NT2/D1 (cell line): ENCODE measurements around the gene BPIFA3.

Source experiments
- DNase-seq: peaks from one replicate; pipeline ENCODE4 v3.0.0-alpha.2; 2011; ENCODE audit warnings: low read depth, low spot score
- H3K27me3 ChIP-seq: 2 replicates; pipeline ENCODE4 v1.6.0; 2011; ENCODE audit warnings: mild to moderate bottlenecking; ENCODE audit not compliant: insufficient read length, insufficient read depth
- H3K36me3 ChIP-seq: 2 replicates; pipeline ENCODE4 v1.6.1; 2011; ENCODE audit warnings: mild to moderate bottlenecking, low read length, mixed read lengths; ENCODE audit not compliant: insufficient read depth, insufficient read length
- H3K4me1 ChIP-seq: 2 replicates; pipeline ENCODE4 v1.5.1; 2011; ENCODE audit not compliant: insufficient read depth, insufficient read length
- H3K4me3 ChIP-seq: 2 replicates; pipeline ENCODE4 v1.5.1; 2011; ENCODE audit warnings: low read depth; ENCODE audit not compliant: insufficient read length
- H3K9ac ChIP-seq: 2 replicates; pipeline ENCODE4 v1.6.0; 2011; ENCODE audit warnings: low read depth; ENCODE audit not compliant: insufficient read length
- H3K9me3 ChIP-seq: 2 replicates; pipeline ENCODE4 v1.5.1; 2011; ENCODE audit warnings: mild to moderate bottlenecking, low read length; ENCODE audit not compliant: insufficient read depth
- SUZ12 ChIP-seq: IDR thresholded peaks from 2 replicates; pipeline ENCODE4 v1.6.1; 2011; ENCODE audit not compliant: insufficient read length, insufficient read depth; ENCODE audit errors: extremely low read depth
- YY1 ChIP-seq: IDR thresholded peaks from 2 replicates; pipeline ENCODE4 v1.6.1; 2011; ENCODE audit not compliant: insufficient read length, insufficient read depth
- ZNF274 ChIP-seq: IDR thresholded peaks from 2 replicates; pipeline ENCODE4 v1.6.1; 2011; ENCODE audit warnings: mild to moderate bottlenecking, low read depth, low read length

Gene BPIFA3

DNA sequence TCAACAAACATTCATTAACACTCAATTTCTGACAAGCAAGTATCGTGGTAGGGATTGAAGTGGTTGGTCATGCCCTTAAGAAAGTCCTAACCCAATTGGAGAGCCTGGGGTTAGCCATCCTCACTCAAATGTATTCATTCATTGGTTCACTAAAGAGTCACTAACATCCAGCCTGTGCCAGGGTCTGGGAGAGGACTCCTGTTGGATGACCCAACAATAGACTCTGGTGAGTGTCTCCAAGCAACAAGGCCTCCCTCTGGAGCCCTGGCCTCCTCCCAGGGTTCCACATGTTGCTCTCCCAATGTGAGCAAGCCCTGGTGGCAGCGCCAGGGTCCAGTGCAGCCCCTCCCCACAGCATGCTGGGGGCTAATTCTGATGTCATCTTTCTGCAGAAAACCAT lies at the start of gene BPIFA3:
TSS of gene BPIFA3 (plus strand) at position 301 of the 400 bp plus-strand sequence. CDS start 185 bp downstream, outside the sequence.
- TF ChIP-seq SUZ12, result no peak
- TF ChIP-seq YY1, result no peak
- TF ChIP-seq ZNF274, result no peak
- no peaks in the 10 kb centered on the region for H3K36me3 ChIP-seq
- H3K9me3 ChIP-seq, result no peaks in the 10 kb centered on the region
- H3K4me1 ChIP-seq, result no peaks in the 10 kb centered on the region
- no peak within 1 kb of the TSS for H3K4me3 ChIP-seq
- H3K27me3 ChIP-seq, result peaks cover 3% of the 10 kb centered on the region
- H3K9ac ChIP-seq, result no peak within 1 kb of the TSS
- DNase-seq, result no peak

DNA sequence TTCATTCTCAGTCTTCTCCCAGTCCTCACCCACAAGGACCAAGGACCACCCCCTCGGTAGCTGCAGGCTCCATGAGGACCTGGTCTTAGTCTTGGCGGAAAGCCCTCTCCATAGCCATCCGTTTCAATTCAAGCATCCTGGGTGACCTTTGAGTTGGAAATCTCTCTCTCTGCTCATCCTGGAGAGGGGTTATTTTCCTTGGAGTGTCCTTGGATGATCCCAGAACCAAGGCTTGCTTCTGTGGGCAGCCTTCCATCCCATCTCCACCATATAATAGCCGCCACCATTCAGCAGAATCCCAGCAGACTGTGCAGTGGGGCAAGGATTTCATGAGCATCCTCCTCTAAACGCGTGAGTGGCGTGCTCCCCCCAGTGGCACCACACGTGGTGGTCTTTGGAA lies 49.3 kb upstream of the BPIFA3 start, which contains the start of gene BPIFA2:
TSS of gene BPIFA2 (plus strand) at position 301 of the 400 bp plus-strand sequence. CDS start 987 bp downstream, outside the sequence.
- DNase-seq, result no peak
- H3K9ac ChIP-seq, result no peak within 1 kb of the TSS
- TF ChIP-seq ZNF274, result no peak
- no peak for TF ChIP-seq SUZ12
- TF ChIP-seq YY1, result no peak
- no peaks in the 10 kb centered on the region for H3K4me1 ChIP-seq
- no peaks in the 10 kb centered on the region for H3K27me3 ChIP-seq
- H3K4me3 ChIP-seq, result no peak within 1 kb of the TSS
- H3K36me3 ChIP-seq, result no peaks in the 10 kb centered on the region
- peaks cover 12% of the 10 kb centered on the region for H3K9me3 ChIP-seq

DNA sequence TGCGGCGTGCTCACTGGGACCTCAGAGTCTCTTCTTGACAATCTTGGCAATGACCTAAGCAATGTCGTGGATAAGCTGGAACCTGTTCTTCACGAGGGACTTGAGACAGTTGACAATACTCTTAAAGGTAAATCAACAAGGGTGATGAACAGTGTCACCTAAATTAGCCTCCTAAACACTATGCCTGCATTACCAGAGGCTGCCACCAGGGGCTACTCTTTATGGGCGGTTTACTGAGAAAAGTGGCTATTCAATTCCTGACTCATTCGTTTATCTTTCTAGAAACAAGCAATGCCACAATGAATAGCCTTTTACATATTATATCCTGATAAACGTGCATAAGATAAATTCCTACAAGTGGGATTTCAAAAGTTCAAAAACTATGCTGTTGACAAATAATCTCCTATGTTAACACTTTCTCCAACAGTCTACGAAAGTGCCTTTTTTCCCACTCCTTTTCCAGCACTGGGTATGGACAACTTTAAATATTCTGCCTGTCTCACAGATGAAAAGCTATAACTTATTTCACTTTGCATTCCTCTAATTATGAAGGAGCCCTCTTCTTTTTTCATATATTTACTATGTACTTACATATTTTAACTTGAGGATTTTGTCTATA lies 47.9 kb upstream of the BPIFA3 start:
- TF ChIP-seq YY1, result no peak
- TF ChIP-seq SUZ12, result no peak
- Histone ChIP-seq H3K9ac (no peak overlapping the region), H3K9me3 (peaks cover 12% of the 10 kb centered on the region), H3K27me3 (no peaks in the 10 kb centered on the region), H3K4me3 (no peak overlapping the region), H3K36me3 (no peaks in the 10 kb centered on the region), H3K4me1 (no peaks in the 10 kb centered on the region)
- no peak for DNase-seq

DNA sequence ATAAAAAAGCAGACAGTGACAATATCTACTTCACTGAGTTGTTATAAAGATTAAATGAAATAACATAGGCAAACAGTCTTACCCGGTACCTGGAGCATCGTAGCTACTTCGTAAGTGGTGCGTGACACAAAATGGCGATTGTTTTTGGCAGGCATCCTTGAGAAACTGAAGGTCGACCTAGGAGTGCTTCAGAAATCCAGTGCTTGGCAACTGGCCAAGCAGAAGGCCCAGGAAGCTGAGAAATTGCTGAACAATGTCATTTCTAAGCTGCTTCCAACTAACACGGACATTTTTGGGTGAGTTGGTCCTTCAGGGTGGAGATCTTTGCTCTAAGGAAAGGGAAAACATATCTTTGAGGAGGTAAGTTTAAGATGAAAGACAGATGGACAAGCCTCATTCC lies 44.4 kb upstream of the BPIFA3 start:
- no peaks in the 10 kb centered on the region for H3K27me3 ChIP-seq
- no peaks in the 10 kb centered on the region for H3K36me3 ChIP-seq
- no peak overlapping the region for H3K4me3 ChIP-seq
- DNase-seq, result no peak
- no peak overlapping the region for H3K9ac ChIP-seq
- TF ChIP-seq YY1 (no peak), ZNF274 (no peak), SUZ12 (no peak)
- H3K4me1 ChIP-seq, result no peaks in the 10 kb centered on the region
- peaks cover 12% of the 10 kb centered on the region for H3K9me3 ChIP-seq

DNA sequence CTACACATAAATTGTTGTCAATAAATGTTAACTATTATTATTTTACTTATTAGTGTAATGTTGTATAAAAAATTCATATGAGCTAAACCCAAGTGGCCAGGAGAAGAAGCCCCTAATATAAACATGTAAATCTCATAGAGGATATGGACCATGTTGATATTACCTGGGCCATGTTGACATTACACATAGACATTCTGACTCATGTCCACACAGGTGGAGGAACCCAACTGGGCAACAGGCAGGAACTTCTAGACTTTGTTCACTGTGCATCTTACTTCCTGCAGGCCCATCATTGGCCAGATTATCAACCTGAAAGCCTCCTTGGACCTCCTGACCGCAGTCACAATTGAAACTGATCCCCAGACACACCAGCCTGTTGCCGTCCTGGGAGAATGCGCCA lies 42.0 kb upstream of the BPIFA3 start:
- Histone ChIP-seq H3K36me3 (no peaks in the 10 kb centered on the region), H3K4me1 (no peaks in the 10 kb centered on the region), H3K9me3 (no peaks in the 10 kb centered on the region), H3K9ac (no peak overlapping the region), H3K4me3 (no peak overlapping the region), H3K27me3 (no peaks in the 10 kb centered on the region)
- TF ChIP-seq ZNF274 (no peak), YY1 (no peak), SUZ12 (no peak)
- no peak for DNase-seq

DNA sequence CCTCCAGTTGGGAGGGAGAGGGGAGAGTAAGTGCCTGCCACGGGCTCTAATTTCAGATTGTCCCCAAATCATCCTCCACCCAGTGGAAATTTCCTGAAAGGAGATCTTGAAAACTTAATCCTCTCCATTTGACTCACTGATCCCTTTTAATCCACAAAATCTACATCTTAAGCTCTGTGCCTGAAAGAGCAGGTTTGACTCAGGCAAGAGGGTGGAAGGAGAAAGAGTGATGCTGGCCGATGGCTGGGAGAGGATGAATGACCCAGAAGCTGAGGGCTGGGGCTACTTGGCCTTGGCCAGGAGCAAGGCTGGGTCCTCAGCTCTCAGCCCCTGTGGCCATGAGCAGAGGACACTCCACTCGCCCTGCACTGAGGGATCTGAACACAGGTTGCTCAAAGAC lies 41.1 kb upstream of the BPIFA3 start:
- no peak overlapping the region for H3K4me3 ChIP-seq
- TF ChIP-seq YY1 (no peak), SUZ12 (no peak), ZNF274 (no peak)
- no peaks in the 10 kb centered on the region for H3K9me3 ChIP-seq
- no peak for DNase-seq
- H3K27me3 ChIP-seq, result no peaks in the 10 kb centered on the region
- H3K36me3 ChIP-seq, result no peaks in the 10 kb centered on the region
- no peak overlapping the region for H3K9ac ChIP-seq
- H3K4me1 ChIP-seq, result no peaks in the 10 kb centered on the region

DNA sequence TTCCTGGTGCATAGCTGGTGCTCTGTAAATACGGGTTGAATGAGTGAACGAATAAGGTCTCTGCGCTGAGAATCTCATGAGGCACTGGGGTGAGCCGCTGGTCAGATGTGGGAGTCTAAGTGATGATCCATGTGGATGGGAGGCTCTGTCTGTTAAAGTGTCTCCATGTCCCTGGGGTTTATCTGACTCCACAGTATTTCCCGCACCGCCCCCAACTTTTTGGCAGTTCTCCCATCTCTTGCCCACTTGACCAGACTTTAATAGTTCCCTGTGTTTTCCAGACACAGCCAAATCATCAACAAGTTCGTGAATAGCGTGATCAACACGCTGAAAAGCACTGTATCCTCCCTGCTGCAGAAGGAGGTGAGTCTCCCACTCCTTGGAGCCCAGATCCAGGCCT lies 39.3 kb upstream of the BPIFA3 start:
- no peak overlapping the region for H3K4me3 ChIP-seq
- no peaks in the 10 kb centered on the region for H3K27me3 ChIP-seq
- no peaks in the 10 kb centered on the region for H3K4me1 ChIP-seq
- TF ChIP-seq SUZ12 (no peak), ZNF274 (no peak), YY1 (no peak)
- H3K9ac ChIP-seq, result no peak overlapping the region
- H3K9me3 ChIP-seq, result no peaks in the 10 kb centered on the region
- no peaks in the 10 kb centered on the region for H3K36me3 ChIP-seq
- no peak for DNase-seq
